SH-SY5Y (cell line): ENCODE data around the gene SHROOM2.

Source experiments
- GATA2 ChIP-seq: IDR thresholded peaks from 2 replicates; pipeline ENCODE4 v1.6.1; 2011; ENCODE audit warnings: mild to moderate bottlenecking, low read depth, low read length
- GATA3 ChIP-seq: IDR thresholded peaks from 2 replicates; pipeline ENCODE4 v1.6.1; 2011; ENCODE audit warnings: low read depth, mild to moderate bottlenecking, low read length, moderate library complexity

DNA sequence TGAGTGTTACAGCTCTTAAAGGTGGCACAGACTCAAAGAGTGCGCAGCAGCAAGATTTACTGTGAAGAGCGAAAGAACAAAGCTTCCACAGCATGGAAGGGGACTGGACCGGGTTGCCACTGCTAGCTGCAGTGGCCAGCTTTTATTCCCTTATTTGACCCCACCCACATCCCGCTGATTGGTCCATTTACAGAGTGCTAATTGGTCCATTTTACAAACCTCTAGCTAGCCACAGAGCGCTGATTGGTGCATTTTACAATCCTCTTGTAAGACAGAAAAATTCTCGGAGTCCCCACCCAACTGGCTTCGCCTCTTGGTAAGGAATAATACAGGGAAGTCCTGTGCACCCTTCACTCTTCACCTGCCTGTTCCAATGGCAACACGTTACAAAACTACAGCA, 1.9 kb upstream of the SHROOM2 start:
- no peak for TF ChIP-seq GATA2
- no peak for TF ChIP-seq GATA3
